ENCODE measurements around the gene BICRA. TPM values are rescaled to one million over a fixed set of nuclear protein-coding genes. Genes with fewer than 3 reads are reported as not detected.

Gene BICRA
- total and polyA plus RNA-seq, 2 of the 8 experiments (the other 6 are each of a cell fraction or from before 2014, with no cell fraction given) = 1.5 to 29.2 TPM

- FAIRE-seq = no peak
- no peak overlapping the region for H3K4me3 ChIP-seq (ENCODE audit: extremely low read depth in 1 of 4, insufficient read depth in 2 of 4, low read depth in 3 of 4, low read length in 4 of 4)
- H2BK12ac ChIP-seq (ENCODE audit: low read depth, low read length) = no peak overlapping the region
- no peak overlapping the region for H2BK20ac ChIP-seq (ENCODE audit: low read length)
- ChIA-PET CTCF (ENCODE audit: partially characterized antibody) (no interaction called here), POLR2A (ENCODE audit: partially characterized antibody) (no interaction called here)
- no peak overlapping the region for H3K14ac ChIP-seq (ENCODE audit: insufficient read length)
- no peak overlapping the region for H3K27ac ChIP-seq (ENCODE audit: low read depth, low read length)
- no peak overlapping the region for H2AK5ac ChIP-seq (ENCODE audit: low read depth, low read length)
- no peak for DNase-seq (ENCODE audit: low read depth in 1 of 2, low spot score in 2 of 2)
- H3K79me2 ChIP-seq (ENCODE audit: control insufficient read depth in 1 of 2, insufficient read depth in 2 of 2, low read length in 2 of 2) = peaks cover 3 to 83% of the 10 kb centered on the region in 2 experiments; a peak in 3 of 4 replicates
- no peak overlapping the region for H3K4ac ChIP-seq (replicated peaks; ENCODE audit: insufficient read length, low read depth, low read length)
- peaks cover 6% of the 10 kb centered on the region; the same call in 1 of the 2 replicates for H3K79me1 ChIP-seq (ENCODE audit: low read depth, low read length)
- no peaks in the 10 kb centered on the region for H3K27me3 ChIP-seq (replicated peaks in 1 of 4; ENCODE audit: control insufficient read depth in 3 of 4, extremely low read depth in 1 of 4, insufficient read depth in 3 of 4, low read length in 3 of 4)
- no peak overlapping the region for H2BK15ac ChIP-seq (ENCODE audit: low read length)
- H3K23me2 ChIP-seq (ENCODE audit: low read depth, low read length) = no peaks in the 10 kb centered on the region
- H4K91ac ChIP-seq (replicated peaks; ENCODE audit: insufficient read length, low read length) = no peak overlapping the region
- H3K18ac ChIP-seq (ENCODE audit: extremely low read depth, low read length) = no peak overlapping the region
- no peak overlapping the region for H3K4me2 ChIP-seq (ENCODE audit: insufficient read depth in 1 of 2, low read depth in 2 of 2, low read length in 2 of 2)
- H3K9ac ChIP-seq (replicated peaks in 1 of 4; ENCODE audit: extremely low read depth in 1 of 4, low read depth in 3 of 4, low read length in 3 of 4) = no peak overlapping the region
- H3K23ac ChIP-seq (ENCODE audit: insufficient read length) = no peak overlapping the region
- WGBS, 2 experiments (ENCODE audit: extremely low coverage in 1 of 2, insufficient coverage in 1 of 2, insufficient read length in 1 of 2, insufficient replicate concordance in 2 of 2, low coverage in 1 of 2, low lambda C conversion rate in 2 of 2, missing lambda C conversion rate in 1 of 2) = 91% methylated on average over 6 of the region's 6 CpGs; no CpG with 5 or more reads in 1 of the 2 experiments
- H4K8ac ChIP-seq (ENCODE audit: extremely low read depth, insufficient read depth, low read length) = no peak overlapping the region
- H3K4me1 ChIP-seq (replicated peaks in 1 of 4; ENCODE audit: control insufficient read depth in 3 of 4, insufficient read depth in 4 of 4, low read length in 3 of 4) = no peaks in the 10 kb centered on the region
- H3K56ac ChIP-seq (replicated peaks; ENCODE audit: insufficient read length, low read depth, low read length) = no peak overlapping the region
- peaks cover 14% of the 10 kb centered on the region in 2 experiments for H4K20me1 ChIP-seq (replicated peaks in 1 of 2; ENCODE audit: control insufficient read depth in 1 of 2, insufficient read depth in 2 of 2, low read length in 2 of 2)
- no peak overlapping the region for H2BK5ac ChIP-seq (ENCODE audit: low read depth, low read length)
- H4K5ac ChIP-seq (ENCODE audit: insufficient read length, low read depth, low read length) = no peak overlapping the region
- H2BK120ac ChIP-seq (replicated peaks; ENCODE audit: low read depth, low read length) = no peak overlapping the region
- no peak overlapping the region for H2AFZ ChIP-seq (ENCODE audit: low read length)
- peaks cover 0 to 4% (median 0%) of the 10 kb centered on the region in 4 experiments; a peak in 1 of 8 replicates for H3K36me3 ChIP-seq (ENCODE audit: control insufficient read depth in 2 of 4, insufficient read depth in 4 of 4, low read length in 3 of 4)
- no peaks in the 10 kb centered on the region for H3K9me3 ChIP-seq (ENCODE audit: insufficient read depth in 2 of 2, low read depth in 1 of 2, low read length in 1 of 2)
Observed at GRCh38 chr19:47630594-47630993, 21.7 kb downstream of the BICRA start.

Measured in H1 (cell line).